Activated CD4-positive, alpha-beta T cell treated with anti-CD3 and anti-CD28 coated beads, Interleukin-10, Interleukin-2, amounts not matched to agents 100 ng/mL and 50 ng/mL, durations not matched to agents 16 hours and 8 hours (primary cell): ENCODE measurements around the gene TUBB2B.

Experiments used
- DNase-seq: peaks from one replicate; pipeline ENCODE4 v3.0.0-alpha.2; 2020

The TUBB2B gene

GRCh38 chr6:3231247-3232016 is 4.0 kb upstream of the TUBB2B start:
- no peak for DNase-seq

- DNase-seq, result no peak
Observed at GRCh38 chr6:3230900-3231246, 3.4 kb upstream of the TUBB2B start.

GRCh38 chr6:3230256-3230882 is 2.9 kb upstream of the TUBB2B start:
- no peak for DNase-seq

- DNase-seq, result no peak
Observed at GRCh38 chr6:3229566-3230178, 2.2 kb upstream of the TUBB2B start.

GRCh38 chr6:3228771-3229565 is 1.5 kb upstream of the TUBB2B start:
- no peak for DNase-seq

GRCh38 chr6:3228046-3228671 is 706 bp upstream of the TUBB2B start:
- no peak for DNase-seq

- no peak for DNase-seq
Observed at GRCh38 chr6:3226481-3227362, 731 bp downstream of the TUBB2B start.

- DNase-seq, result no peak
Observed at GRCh38 chr6:3226042-3226441, 1.4 kb downstream of the TUBB2B start.

GRCh38 chr6:3222506-3223038 is 4.9 kb downstream of the TUBB2B start:
- DNase-seq, result no peak

GRCh38 chr6:3221578-3221977 is 5.9 kb downstream of the TUBB2B start:
- DNase-seq, result no peak

GRCh38 chr6:3220366-3220765 is 7.1 kb downstream of the TUBB2B start:
- DNase-seq, result no peak

GRCh38 chr6:3218266-3218665 is 9.2 kb downstream of the TUBB2B start:
- DNase-seq, result no peak

GRCh38 chr6:3217286-3217685 is 10.2 kb downstream of the TUBB2B start:
- no peak for DNase-seq

- DNase-seq, result no peak
Observed at GRCh38 chr6:3214898-3215297, 12.6 kb downstream of the TUBB2B start.

- no peak for DNase-seq
Observed at GRCh38 chr6:3213334-3213695, 14.1 kb downstream of the TUBB2B start.

GRCh38 chr6:3212261-3212660 is 15.2 kb downstream of the TUBB2B start:
- no peak for DNase-seq

GRCh38 chr6:3211681-3212080 is 15.8 kb downstream of the TUBB2B start:
- DNase-seq, result no peak

GRCh38 chr6:3210024-3210610 is 17.3 kb downstream of the TUBB2B start:
- no peak for DNase-seq

GRCh38 chr6:3209114-3210023 is 18.1 kb downstream of the TUBB2B start:
- peak; percentile 79 for DNase-seq

GRCh38 chr6:3208775-3209113 is 18.7 kb downstream of the TUBB2B start:
- DNase-seq, result no peak
